HG02798 (cell line): ENCODE data around the gene MND1.
"Not testable (repeated sequence)": the region's sequence is repeated elsewhere in the genome, so short reads cannot be mapped to it uniquely, and the experiment has no call there.

Experiments used
- ATAC-seq: cut with Tn5 transposase; IDR thresholded peaks from one replicate; pipeline ENCODE4 v1.9.1; 2021; ENCODE audit warnings: mild to moderate bottlenecking; ENCODE audit not compliant: unreplicated experiment, poor library complexity

MND1 gene

GRCh38 chr4:153432965-153433753, 88.7 kb downstream of the MND1 start:
- ATAC-seq: peak; percentile 95

GRCh38 chr4:153433754-153434105, 89.2 kb downstream of the MND1 start:
- no peak for ATAC-seq

- no peak for ATAC-seq
Observed at GRCh38 chr4:153434190-153434589, 89.7 kb downstream of the MND1 start.

GRCh38 chr4:153438916-153439756, 94.6 kb downstream of the MND1 start:
- ATAC-seq: peak; percentile 79

- ATAC-seq: no peak
Observed at GRCh38 chr4:153439831-153440230, 95.3 kb downstream of the MND1 start.

GRCh38 chr4:153440475-153440874, 96.0 kb downstream of the MND1 start:
- ATAC-seq: peak; percentile 29

GRCh38 chr4:153447175-153447905, 102.9 kb downstream of the MND1 start:
- ATAC-seq: no peak

- ATAC-seq: no peak
Observed at GRCh38 chr4:153448003-153448731, 103.7 kb downstream of the MND1 start.

GRCh38 chr4:153449338-153449737, 104.8 kb downstream of the MND1 start:
- no peak for ATAC-seq

GRCh38 chr4:153450544-153450917, 106.0 kb downstream of the MND1 start:
- ATAC-seq: no peak

GRCh38 chr4:153451145-153451544, 106.7 kb downstream of the MND1 start:
- ATAC-seq: not testable (repeated sequence)

GRCh38 chr4:153451911-153452657, 107.6 kb downstream of the MND1 start:
- ATAC-seq: no peak

- ATAC-seq: no peak
Observed at GRCh38 chr4:153452658-153453378, 108.3 kb downstream of the MND1 start.

GRCh38 chr4:153453402-153453801, 108.9 kb downstream of the MND1 start:
- no peak for ATAC-seq

GRCh38 chr4:153458969-153459368, 114.5 kb downstream of the MND1 start:
- no peak for ATAC-seq

GRCh38 chr4:153461549-153461948, 117.1 kb downstream of the MND1 start:
- ATAC-seq: not testable (repeated sequence)

GRCh38 chr4:153464068-153464467, 119.6 kb downstream of the MND1 start:
- no peak for ATAC-seq
